ENCODE results near the gene CCDC197. TPM values are rescaled to one million over a fixed set of nuclear protein-coding genes. Genes with fewer than 3 reads are reported as not detected.
A peak's percentile ranks its signal among the peaks of the same experiment; 100 is the strongest.

The CCDC197 gene
- total RNA-seq, 3 donors from 2014 or later = not detected

DNA sequence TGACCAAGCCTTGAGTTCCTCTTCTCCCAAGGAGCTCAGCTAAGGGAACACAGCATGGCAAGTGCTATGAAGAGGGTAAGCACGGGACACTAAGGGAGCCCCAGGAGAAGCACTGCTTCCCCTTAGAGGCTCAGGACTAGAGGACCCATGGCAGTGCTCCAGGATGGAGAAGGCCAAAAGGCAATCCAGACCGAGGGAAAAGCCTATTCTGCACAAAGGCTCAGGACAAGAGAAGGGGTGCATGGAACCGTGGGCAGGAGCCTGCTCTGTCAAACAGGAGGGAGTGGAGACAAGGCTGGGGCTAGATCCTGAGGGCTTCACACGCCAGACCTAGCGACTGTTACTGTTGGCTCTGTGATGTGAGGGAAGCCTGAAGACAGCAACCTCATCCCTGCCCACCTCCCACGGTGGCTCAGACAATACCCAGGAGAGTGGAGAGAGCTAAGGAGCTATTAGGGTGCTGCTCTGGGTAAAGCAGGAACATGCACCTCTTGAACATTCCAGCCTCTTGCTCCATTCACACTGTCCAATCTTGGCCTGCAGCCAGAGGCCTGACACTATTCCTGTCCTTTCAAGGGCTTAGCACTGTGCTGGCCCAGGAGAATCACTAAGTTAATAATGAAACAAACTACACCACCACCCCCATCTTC lies 53.3 kb downstream of the CCDC197 start:
- no peak overlapping the region for H3K27ac ChIP-seq
- H3K4me1 ChIP-seq = no peaks in the 10 kb centered on the region
- DNase-seq (ENCODE audit: low spot score in 2 of 2) = peak in 1 of 2 donors; percentile 17
- no peak overlapping the region for H3K4me3 ChIP-seq
- TF ChIP-seq POLR2A (IDR thresholded peaks at IDR 0.05) (no peak), POLR2AphosphoS5 (IDR thresholded peaks at IDR 0.05) (no peak)
- TF ChIP-seq, protein P1, sequence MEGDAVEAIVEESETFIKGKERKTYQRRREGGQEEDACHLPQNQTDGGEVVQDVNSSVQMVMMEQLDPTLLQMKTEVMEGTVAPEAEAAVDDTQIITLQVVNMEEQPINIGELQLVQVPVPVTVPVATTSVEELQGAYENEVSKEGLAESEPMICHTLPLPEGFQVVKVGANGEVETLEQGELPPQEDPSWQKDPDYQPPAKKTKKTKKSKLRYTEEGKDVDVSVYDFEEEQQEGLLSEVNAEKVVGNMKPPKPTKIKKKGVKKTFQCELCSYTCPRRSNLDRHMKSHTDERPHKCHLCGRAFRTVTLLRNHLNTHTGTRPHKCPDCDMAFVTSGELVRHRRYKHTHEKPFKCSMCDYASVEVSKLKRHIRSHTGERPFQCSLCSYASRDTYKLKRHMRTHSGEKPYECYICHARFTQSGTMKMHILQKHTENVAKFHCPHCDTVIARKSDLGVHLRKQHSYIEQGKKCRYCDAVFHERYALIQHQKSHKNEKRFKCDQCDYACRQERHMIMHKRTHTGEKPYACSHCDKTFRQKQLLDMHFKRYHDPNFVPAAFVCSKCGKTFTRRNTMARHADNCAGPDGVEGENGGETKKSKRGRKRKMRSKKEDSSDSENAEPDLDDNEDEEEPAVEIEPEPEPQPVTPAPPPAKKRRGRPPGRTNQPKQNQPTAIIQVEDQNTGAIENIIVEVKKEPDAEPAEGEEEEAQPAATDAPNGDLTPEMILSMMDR (IDR thresholded peaks at IDR 0.05) = no peak
- intact Hi-C loops (cut with DNase I; ENCODE audit: low total_unique reads) = no loop called here
- no peaks in the 10 kb centered on the region for H3K9me3 ChIP-seq
- H3K36me3 ChIP-seq = peaks cover 15% of the 10 kb centered on the region
- no peaks in the 10 kb centered on the region for H3K27me3 ChIP-seq

DNA sequence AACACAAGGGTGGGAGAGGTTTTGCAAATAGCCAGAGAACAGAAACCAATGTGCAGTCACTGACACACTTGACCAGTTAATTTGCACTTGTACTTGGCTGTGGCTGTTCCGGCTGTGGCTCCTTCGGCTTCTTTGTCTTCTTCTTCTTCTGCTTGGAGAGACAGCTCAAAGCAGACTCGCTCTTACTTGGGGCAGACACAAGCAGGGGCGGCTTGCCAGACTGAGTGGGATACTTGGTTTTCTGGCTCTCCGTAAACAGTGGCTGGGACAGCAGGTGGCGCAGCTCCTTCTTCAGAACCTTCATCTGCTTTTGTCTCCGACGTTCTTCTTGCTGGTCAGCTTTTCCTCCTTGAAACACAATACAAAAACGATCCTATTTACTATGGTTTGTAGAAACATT lies 54.0 kb downstream of the CCDC197 start:
- Histone ChIP-seq H3K27me3 (no peaks in the 10 kb centered on the region), H3K27ac (no peak overlapping the region), H3K9me3 (no peaks in the 10 kb centered on the region), H3K4me1 (no peaks in the 10 kb centered on the region), H3K4me3 (no peak overlapping the region), H3K36me3 (peaks cover 15% of the 10 kb centered on the region)
- intact Hi-C loops (cut with DNase I; ENCODE audit: low total_unique reads) = no loop called here
- peak; percentile 37 to 50 for DNase-seq (ENCODE audit: low spot score in 2 of 2)
- TF ChIP-seq POLR2AphosphoS5 (IDR thresholded peaks at IDR 0.05) (no peak), POLR2A (IDR thresholded peaks at IDR 0.05) (no peak)
- TF ChIP-seq, protein P1 (IDR thresholded peaks at IDR 0.05) = peak in 1 of 3 donors; percentile 25

DNA sequence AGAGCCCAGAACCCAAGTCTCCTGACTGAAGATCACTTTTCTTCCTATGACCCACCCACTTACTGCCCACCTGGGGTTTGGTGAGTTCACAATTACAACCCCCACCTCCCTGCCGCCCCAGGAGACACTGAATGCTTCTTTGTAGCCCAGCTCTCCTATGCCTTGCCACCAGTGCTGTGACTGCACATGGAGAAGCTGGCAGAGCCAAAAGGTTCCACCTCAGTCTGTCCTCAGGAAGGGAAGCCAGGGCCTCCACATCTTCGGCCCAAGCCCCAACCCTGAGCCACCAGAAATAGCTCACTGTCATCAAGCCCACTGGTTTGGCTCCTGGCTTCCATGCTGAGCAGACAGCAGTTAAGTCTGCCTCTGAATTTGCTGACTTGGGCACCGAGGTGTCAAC lies 54.7 kb downstream of the CCDC197 start:
- DNase-seq (ENCODE audit: low spot score in 2 of 2) = peak in 1 of 2 donors; percentile 15
- no peaks in the 10 kb centered on the region for H3K9me3 ChIP-seq

DNA sequence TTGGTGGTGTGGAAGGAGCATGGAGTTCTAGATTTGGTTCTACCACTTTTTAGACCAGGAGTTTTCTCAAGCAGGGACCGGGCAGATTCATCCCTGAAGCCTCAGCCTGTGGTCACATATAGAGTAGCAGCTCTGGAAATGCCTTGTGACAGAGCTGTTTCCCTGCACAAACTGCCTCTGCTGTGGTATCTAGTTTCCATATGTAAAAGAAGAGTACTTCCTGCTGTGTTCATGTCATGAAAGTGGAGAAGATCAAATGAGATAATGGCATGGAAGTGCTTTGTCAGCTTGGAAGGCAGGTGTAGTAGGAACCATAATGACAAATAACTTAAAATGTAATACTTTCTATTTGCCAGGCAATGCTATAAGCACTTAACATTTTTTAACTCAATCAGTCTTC lies 55.1 kb downstream of the CCDC197 start:
- H3K9me3 ChIP-seq = no peaks in the 10 kb centered on the region
- no peak overlapping the region for H3K4me3 ChIP-seq
- DNase-seq (ENCODE audit: low spot score in 2 of 2) = peak in 1 of 2 donors; percentile 14
- no peaks in the 10 kb centered on the region for H3K27me3 ChIP-seq
- peaks cover 12% of the 10 kb centered on the region for H3K36me3 ChIP-seq
- H3K4me1 ChIP-seq = no peaks in the 10 kb centered on the region
- H3K27ac ChIP-seq = no peak overlapping the region
- no peak for TF ChIP-seq POLR2A (IDR thresholded peaks at IDR 0.05)
- intact Hi-C loops (cut with DNase I; ENCODE audit: low total_unique reads) = no loop called here

More for the DNA sequence above, 54.7 kb downstream of the CCDC197 start:
- Histone ChIP-seq H3K27ac (no peak overlapping the region), H3K27me3 (no peaks in the 10 kb centered on the region), H3K36me3 (peaks cover 15% of the 10 kb centered on the region), H3K4me3 (no peak overlapping the region), H3K4me1 (no peaks in the 10 kb centered on the region)
- TF ChIP-seq POLR2A (IDR thresholded peaks at IDR 0.05) (no peak), POLR2AphosphoS5 (IDR thresholded peaks at IDR 0.05) (no peak)
- TF ChIP-seq, protein P1 (IDR thresholded peaks at IDR 0.05) = no peak
- intact Hi-C loops (cut with DNase I; ENCODE audit: low total_unique reads) = no loop called here

DNA sequence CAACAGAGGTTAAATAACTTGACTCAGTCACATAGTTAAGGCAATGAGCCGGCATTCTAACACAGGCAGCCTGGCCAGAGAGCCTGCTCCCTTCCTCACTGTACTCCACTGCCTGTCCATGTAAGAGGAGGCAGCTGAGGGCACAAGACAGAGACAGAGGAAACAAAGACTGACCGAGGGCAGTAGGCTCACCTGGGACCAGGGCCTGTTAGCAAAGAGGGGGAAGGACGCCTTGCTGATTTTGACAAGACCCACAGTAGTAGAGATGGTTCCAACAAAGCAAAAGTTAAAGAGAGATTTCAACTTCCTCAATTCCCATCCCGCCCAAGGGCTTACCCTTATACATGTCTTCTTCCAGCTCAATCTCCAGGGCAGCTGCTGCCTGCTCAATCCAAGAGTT lies 55.6 kb downstream of the CCDC197 start:
- no peak overlapping the region for H3K4me3 ChIP-seq
- H3K27me3 ChIP-seq = no peaks in the 10 kb centered on the region
- TF ChIP-seq POLR2AphosphoS5 (IDR thresholded peaks at IDR 0.05) (no peak), POLR2A (IDR thresholded peaks at IDR 0.05) (no peak)
- TF ChIP-seq, protein P1 (IDR thresholded peaks at IDR 0.05) = no peak
- H3K27ac ChIP-seq = no peak overlapping the region
- intact Hi-C loops (cut with DNase I; ENCODE audit: low total_unique reads) = no loop called here
- peak in 1 of 2 donors; percentile 14 for DNase-seq (ENCODE audit: low spot score in 2 of 2)
- H3K9me3 ChIP-seq = no peaks in the 10 kb centered on the region
- H3K36me3 ChIP-seq = peaks cover 8% of the 10 kb centered on the region
- H3K4me1 ChIP-seq = no peaks in the 10 kb centered on the region

Data from breast epithelium (tissue), 4 donors.